ENCODE measurements around the gene ARID3A. TPM values are rescaled to one million over a fixed set of nuclear protein-coding genes. Genes with fewer than 3 reads are reported as not detected.

ARID3A gene
- total and polyA plus RNA-seq, 2 donors, result 4.4 to 8.8 TPM

GRCh38 chr19:881385-882071 is 44.3 kb upstream of the ARID3A start:
- no peaks in the 10 kb centered on the region for H3K4me1 ChIP-seq (ENCODE audit: control insufficient read depth in 2 of 2, insufficient read depth in 2 of 2, low read length in 2 of 2)
- peaks cover 41 to 78% of the 10 kb centered on the region in 2 donors for H3K36me3 ChIP-seq (ENCODE audit: control insufficient read depth in 2 of 2, insufficient read depth in 2 of 2, low read length in 1 of 2)
- WGBS, result 98% methylated on average over 34 of the region's 34 CpGs
- no peaks in the 10 kb centered on the region for H3K9me3 ChIP-seq (ENCODE audit: control insufficient read depth in 2 of 2, insufficient read depth in 1 of 2, low read length in 1 of 2)
- no peak overlapping the region for H3K27ac ChIP-seq (ENCODE audit: low read depth in 1 of 2, low read length in 1 of 2)
- H3K4me3 ChIP-seq (ENCODE audit: low read length in 2 of 2), result no peak overlapping the region
- DNase-seq (ENCODE audit: low read depth in 6 of 9, low spot score in 9 of 9), result no peak
- no peaks in the 10 kb centered on the region for H3K27me3 ChIP-seq (ENCODE audit: control insufficient read depth in 2 of 2, insufficient read depth in 1 of 2, low read length in 1 of 2)

DNA sequence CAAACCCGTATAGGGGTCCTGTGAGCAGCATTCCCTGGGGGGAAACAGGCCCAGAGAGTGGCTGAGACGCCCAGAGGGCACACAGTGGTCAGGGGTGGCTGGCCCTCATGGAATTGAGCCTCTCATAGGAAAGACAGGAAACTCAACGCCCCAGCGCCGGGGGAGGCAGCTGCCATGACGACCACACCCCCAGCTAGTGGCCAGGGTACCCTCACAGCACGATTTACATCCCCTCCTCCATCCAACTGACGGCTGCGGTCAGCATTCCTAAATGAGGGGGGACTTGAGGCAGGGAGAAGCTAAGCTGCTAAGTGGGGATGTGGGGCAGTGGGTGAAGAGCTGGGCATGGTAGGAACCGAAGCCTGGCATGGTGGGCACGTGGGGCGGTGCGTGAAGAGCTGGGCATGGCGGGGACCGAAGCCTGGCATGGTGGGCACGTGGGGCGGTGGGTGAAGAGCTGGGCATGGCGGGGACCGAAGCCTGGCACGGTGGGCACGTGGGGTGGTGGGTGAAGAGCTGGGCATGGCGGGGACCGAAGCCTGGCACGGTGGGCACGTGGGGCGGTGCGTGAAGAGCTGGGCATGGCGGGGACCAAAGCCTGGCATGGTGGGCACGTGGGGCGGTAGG is 42.9 kb upstream of the ARID3A start:
- Histone ChIP-seq H3K27me3 (ENCODE audit: control insufficient read depth in 2 of 2, insufficient read depth in 1 of 2, low read length in 1 of 2) (no peaks in the 10 kb centered on the region), H3K4me1 (ENCODE audit: control insufficient read depth in 2 of 2, insufficient read depth in 2 of 2, low read length in 2 of 2) (no peaks in the 10 kb centered on the region), H3K36me3 (ENCODE audit: control insufficient read depth in 2 of 2, insufficient read depth in 2 of 2, low read length in 1 of 2) (peaks cover 39 to 79% of the 10 kb centered on the region in 2 donors), H3K27ac (ENCODE audit: low read depth in 1 of 2, low read length in 1 of 2) (no peak overlapping the region), H3K9me3 (ENCODE audit: control insufficient read depth in 2 of 2, insufficient read depth in 1 of 2, low read length in 1 of 2) (no peaks in the 10 kb centered on the region), H3K4me3 (ENCODE audit: low read length in 2 of 2) (no peak overlapping the region)
- WGBS, result 98% methylated on average over 30 of the region's 30 CpGs
- DNase-seq (ENCODE audit: low read depth in 6 of 9, low spot score in 9 of 9), result no peak

GRCh38 chr19:883661-884211 is 42.1 kb upstream of the ARID3A start:
- Histone ChIP-seq H3K36me3 (ENCODE audit: control insufficient read depth in 2 of 2, insufficient read depth in 2 of 2, low read length in 1 of 2) (peaks cover 42 to 74% of the 10 kb centered on the region in 2 donors), H3K4me1 (ENCODE audit: control insufficient read depth in 2 of 2, insufficient read depth in 2 of 2, low read length in 2 of 2) (no peaks in the 10 kb centered on the region), H3K27me3 (ENCODE audit: control insufficient read depth in 2 of 2, insufficient read depth in 1 of 2, low read length in 1 of 2) (no peaks in the 10 kb centered on the region), H3K9me3 (ENCODE audit: control insufficient read depth in 2 of 2, insufficient read depth in 1 of 2, low read length in 1 of 2) (no peaks in the 10 kb centered on the region), H3K4me3 (ENCODE audit: low read length in 2 of 2) (no peak overlapping the region), H3K27ac (ENCODE audit: low read depth in 1 of 2, low read length in 1 of 2) (no peak overlapping the region)
- no peak for DNase-seq (ENCODE audit: low read depth in 6 of 9, low spot score in 9 of 9)
- WGBS, result 97% methylated on average over 22 of the region's 22 CpGs

DNA sequence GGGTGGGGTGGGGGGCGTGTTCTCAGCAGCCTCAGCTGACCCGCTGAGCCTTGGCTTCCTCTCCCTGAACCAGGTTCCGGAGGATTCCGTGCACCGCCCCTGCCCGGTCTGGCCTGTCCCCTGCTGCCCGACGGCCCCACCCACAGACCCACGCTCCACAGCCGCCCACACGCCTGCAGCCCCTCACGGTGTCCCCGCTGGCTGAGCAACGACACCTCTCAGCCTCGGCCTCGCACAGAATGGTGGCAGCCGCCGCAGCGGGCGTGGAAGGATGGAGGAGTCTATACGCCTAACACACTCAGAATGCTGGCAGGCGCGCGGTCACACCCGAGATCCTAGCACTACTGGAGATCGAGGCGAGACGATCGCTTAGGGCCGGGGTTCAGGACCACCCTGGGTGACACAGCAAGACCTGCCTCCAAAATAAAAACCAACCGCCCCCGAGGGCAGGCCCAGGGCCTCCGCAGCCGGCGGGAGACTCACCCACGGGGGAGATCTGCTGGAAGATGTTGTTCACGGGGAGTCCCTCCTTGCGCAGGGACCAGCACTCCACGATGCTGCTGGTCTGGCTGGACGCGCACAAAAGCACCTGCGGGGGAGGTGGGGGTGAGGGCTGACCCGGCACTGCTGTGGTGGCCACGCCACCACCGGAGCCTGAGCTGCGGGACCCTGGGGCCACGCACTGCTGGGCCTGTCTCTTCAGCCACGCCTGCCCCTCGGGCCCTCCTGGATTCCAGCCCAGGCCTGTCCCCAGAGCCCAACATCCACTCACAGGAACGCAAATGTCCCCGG is 41.2 kb upstream of the ARID3A start:
- Histone ChIP-seq H3K4me1 (ENCODE audit: control insufficient read depth in 2 of 2, insufficient read depth in 2 of 2, low read length in 2 of 2) (no peaks in the 10 kb centered on the region), H3K9me3 (ENCODE audit: control insufficient read depth in 2 of 2, insufficient read depth in 1 of 2, low read length in 1 of 2) (no peaks in the 10 kb centered on the region), H3K4me3 (ENCODE audit: low read length in 2 of 2) (no peak overlapping the region), H3K36me3 (ENCODE audit: control insufficient read depth in 2 of 2, insufficient read depth in 2 of 2, low read length in 1 of 2) (peaks cover 49 to 72% of the 10 kb centered on the region in 2 donors), H3K27ac (ENCODE audit: low read depth in 1 of 2, low read length in 1 of 2) (no peak overlapping the region), H3K27me3 (ENCODE audit: control insufficient read depth in 2 of 2, insufficient read depth in 1 of 2, low read length in 1 of 2) (no peaks in the 10 kb centered on the region)
- WGBS, result 97% methylated on average over 51 of the region's 51 CpGs
- no peak for DNase-seq (ENCODE audit: low read depth in 6 of 9, low spot score in 9 of 9)

- Histone ChIP-seq H3K4me1 (ENCODE audit: control insufficient read depth in 2 of 2, insufficient read depth in 2 of 2, low read length in 2 of 2) (no peaks in the 10 kb centered on the region), H3K9me3 (ENCODE audit: control insufficient read depth in 2 of 2, insufficient read depth in 1 of 2, low read length in 1 of 2) (no peaks in the 10 kb centered on the region), H3K27ac (ENCODE audit: low read depth in 1 of 2, low read length in 1 of 2) (no peak overlapping the region), H3K4me3 (ENCODE audit: low read length in 2 of 2) (no peak overlapping the region), H3K27me3 (ENCODE audit: control insufficient read depth in 2 of 2, insufficient read depth in 1 of 2, low read length in 1 of 2) (no peaks in the 10 kb centered on the region), H3K36me3 (ENCODE audit: control insufficient read depth in 2 of 2, insufficient read depth in 2 of 2, low read length in 1 of 2) (peaks cover 56 to 73% of the 10 kb centered on the region in 2 donors)
- no peak for DNase-seq (ENCODE audit: low read depth in 6 of 9, low spot score in 9 of 9)
- 98% methylated on average over 64 of the region's 64 CpGs for WGBS
Observed at GRCh38 chr19:885536-886224, 40.2 kb upstream of the ARID3A start.

DNA sequence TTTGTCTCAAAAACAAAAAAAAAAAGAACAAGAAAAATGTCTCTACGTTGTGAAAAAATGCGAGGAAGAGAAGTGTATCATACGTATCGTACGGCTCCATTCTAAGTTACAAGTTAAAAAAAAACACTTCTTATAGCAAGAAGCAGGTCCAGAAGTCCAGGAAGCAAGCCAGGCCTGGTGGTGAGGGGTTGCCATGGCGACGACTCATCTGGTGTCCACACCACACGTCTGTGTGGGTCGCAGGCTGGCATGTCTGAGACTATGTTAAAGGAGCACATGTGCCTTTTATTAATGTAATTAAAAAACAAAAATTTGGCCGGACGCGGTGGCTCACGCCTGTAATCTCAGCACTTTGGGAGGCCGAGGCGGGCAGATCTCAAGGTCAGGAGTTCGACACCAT is 38.8 kb upstream of the ARID3A start:
- H3K4me1 ChIP-seq (ENCODE audit: control insufficient read depth in 2 of 2, insufficient read depth in 2 of 2, low read length in 2 of 2), result peaks cover under 1 to 3% of the 10 kb centered on the region in 2 donors
- WGBS, result 94% methylated on average over 16 of the region's 16 CpGs
- no peak for DNase-seq (ENCODE audit: low read depth in 6 of 9, low spot score in 9 of 9)

GRCh38 chr19:887599-887998 is 38.2 kb upstream of the ARID3A start:
- Histone ChIP-seq H3K27ac (ENCODE audit: low read depth in 1 of 2, low read length in 1 of 2) (no peak overlapping the region), H3K9me3 (ENCODE audit: control insufficient read depth in 2 of 2, insufficient read depth in 1 of 2, low read length in 1 of 2) (peaks cover 0 to 6% of the 10 kb centered on the region in 2 donors), H3K4me3 (ENCODE audit: low read length in 2 of 2) (no peak overlapping the region), H3K4me1 (ENCODE audit: control insufficient read depth in 2 of 2, insufficient read depth in 2 of 2, low read length in 2 of 2) (peaks cover 2 to 7% of the 10 kb centered on the region in 2 donors), H3K36me3 (ENCODE audit: control insufficient read depth in 2 of 2, insufficient read depth in 2 of 2, low read length in 1 of 2) (peaks cover 43 to 57% of the 10 kb centered on the region in 2 donors), H3K27me3 (ENCODE audit: control insufficient read depth in 2 of 2, insufficient read depth in 1 of 2, low read length in 1 of 2) (no peaks in the 10 kb centered on the region)
- 98% methylated on average over 10 of the region's 10 CpGs for WGBS
- DNase-seq (ENCODE audit: low read depth in 6 of 9, low spot score in 9 of 9), result no peak

More for the DNA sequence above, 38.8 kb upstream of the ARID3A start:
- Histone ChIP-seq H3K4me3 (ENCODE audit: low read length in 2 of 2) (no peak overlapping the region), H3K27ac (ENCODE audit: low read depth in 1 of 2, low read length in 1 of 2) (no peak overlapping the region), H3K9me3 (ENCODE audit: control insufficient read depth in 2 of 2, insufficient read depth in 1 of 2, low read length in 1 of 2) (peaks cover 0 to 4% of the 10 kb centered on the region in 2 donors), H3K27me3 (ENCODE audit: control insufficient read depth in 2 of 2, insufficient read depth in 1 of 2, low read length in 1 of 2) (no peaks in the 10 kb centered on the region), H3K36me3 (ENCODE audit: control insufficient read depth in 2 of 2, insufficient read depth in 2 of 2, low read length in 1 of 2) (peaks cover 44 to 61% of the 10 kb centered on the region in 2 donors)

GRCh38 chr19:888581-889385 is 37.1 kb upstream of the ARID3A start:
- no peak for DNase-seq (ENCODE audit: low read depth in 6 of 9, low spot score in 9 of 9)
- Histone ChIP-seq H3K27ac (ENCODE audit: low read depth in 1 of 2, low read length in 1 of 2) (no peak overlapping the region), H3K36me3 (ENCODE audit: control insufficient read depth in 2 of 2, insufficient read depth in 2 of 2, low read length in 1 of 2) (peaks cover 36 to 45% of the 10 kb centered on the region in 2 donors), H3K9me3 (ENCODE audit: control insufficient read depth in 2 of 2, insufficient read depth in 1 of 2, low read length in 1 of 2) (peaks cover 0 to 6% of the 10 kb centered on the region in 2 donors), H3K27me3 (ENCODE audit: control insufficient read depth in 2 of 2, insufficient read depth in 1 of 2, low read length in 1 of 2) (no peaks in the 10 kb centered on the region), H3K4me1 (ENCODE audit: control insufficient read depth in 2 of 2, insufficient read depth in 2 of 2, low read length in 2 of 2) (peaks cover 2 to 12% of the 10 kb centered on the region in 2 donors), H3K4me3 (ENCODE audit: low read length in 2 of 2) (no peak overlapping the region)
- WGBS, result 98% methylated on average over 30 of the region's 30 CpGs
